ENCODE data around the gene ACOT7.

The ACOT7 gene

DNA sequence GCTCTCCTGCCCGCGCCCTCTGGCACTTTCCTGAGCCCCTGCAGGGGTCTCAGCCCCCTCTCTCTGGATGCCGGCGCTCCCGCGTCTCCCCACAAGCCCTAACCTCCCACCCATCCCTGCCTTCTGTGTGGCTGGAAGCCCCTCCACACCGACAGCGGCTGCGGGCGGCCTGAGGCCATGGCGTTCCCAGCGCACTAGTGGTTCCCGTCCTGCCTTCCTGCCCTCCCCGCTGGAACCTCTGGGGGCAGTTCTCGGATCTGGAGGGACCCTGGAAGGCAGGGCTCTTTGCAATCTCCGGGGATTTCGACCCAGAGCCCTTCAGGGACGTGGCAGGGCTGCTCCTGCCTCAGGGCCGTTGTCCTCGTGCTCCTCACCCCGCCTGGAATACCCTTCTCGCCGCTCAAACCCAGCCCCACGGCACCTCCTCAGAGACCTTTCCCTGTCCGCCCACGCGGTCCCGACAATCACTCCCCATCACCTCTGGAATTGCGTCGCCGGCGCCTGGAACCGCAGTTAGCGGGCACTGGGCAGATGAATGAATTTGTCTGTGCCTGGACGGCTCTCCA, 30.5 kb upstream of the ACOT7 start:
- no peak for DNase-seq

DNA sequence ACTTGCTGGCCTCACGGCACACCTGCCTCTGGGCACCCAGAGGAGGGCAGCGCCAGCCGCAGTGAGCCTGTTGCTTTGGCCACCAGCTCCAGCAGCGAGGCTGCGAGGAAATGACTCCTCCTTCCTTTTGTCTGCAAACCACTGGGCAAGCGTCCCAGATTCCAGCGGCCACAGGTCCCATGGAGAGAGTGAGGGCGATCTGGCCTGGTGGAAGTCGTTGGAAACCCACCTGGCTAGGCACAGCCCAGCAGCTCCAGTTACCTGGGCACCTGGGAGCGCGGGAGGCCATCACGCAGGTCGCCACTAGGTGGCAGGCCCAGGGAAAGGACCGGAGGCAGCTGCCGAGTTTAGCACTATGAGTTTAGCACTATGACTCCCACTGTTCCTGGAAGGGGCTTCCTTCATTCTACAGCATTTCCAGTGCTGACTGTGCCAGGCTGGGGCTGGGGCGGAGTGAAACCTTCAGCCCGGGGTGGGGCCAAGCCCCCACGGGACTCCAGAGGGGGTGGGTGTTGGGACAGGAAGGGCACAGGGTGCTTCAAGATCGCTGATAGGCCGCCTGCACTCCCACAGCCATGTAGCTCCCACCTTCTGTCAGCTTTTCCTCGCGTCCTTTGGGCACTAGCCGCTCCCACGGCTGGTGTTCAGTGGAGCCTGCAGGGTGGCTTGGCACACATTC, 29.9 kb upstream of the ACOT7 start:
- DNase-seq = peak; percentile 61

DNA sequence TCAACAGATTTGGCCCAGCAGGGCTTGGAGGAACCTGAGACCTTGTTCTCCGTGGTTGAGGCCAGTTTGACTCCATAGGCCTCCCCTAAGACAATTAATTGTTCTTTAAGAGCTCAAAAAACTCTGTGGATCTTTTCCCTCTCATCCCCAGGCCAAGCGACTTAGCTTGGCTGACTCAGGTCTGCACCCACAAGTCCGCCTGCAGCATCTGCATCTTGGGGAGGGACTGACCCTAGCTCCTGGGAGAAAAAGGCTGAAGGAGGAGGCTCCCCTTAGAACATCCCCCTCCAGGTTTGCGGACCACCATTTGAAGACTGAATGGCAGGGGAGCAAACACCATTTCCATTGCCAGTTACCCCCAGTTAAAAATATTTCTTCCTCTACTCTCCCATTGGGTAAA, 27.7 kb upstream of the ACOT7 start:
- no peak for DNase-seq

DNA sequence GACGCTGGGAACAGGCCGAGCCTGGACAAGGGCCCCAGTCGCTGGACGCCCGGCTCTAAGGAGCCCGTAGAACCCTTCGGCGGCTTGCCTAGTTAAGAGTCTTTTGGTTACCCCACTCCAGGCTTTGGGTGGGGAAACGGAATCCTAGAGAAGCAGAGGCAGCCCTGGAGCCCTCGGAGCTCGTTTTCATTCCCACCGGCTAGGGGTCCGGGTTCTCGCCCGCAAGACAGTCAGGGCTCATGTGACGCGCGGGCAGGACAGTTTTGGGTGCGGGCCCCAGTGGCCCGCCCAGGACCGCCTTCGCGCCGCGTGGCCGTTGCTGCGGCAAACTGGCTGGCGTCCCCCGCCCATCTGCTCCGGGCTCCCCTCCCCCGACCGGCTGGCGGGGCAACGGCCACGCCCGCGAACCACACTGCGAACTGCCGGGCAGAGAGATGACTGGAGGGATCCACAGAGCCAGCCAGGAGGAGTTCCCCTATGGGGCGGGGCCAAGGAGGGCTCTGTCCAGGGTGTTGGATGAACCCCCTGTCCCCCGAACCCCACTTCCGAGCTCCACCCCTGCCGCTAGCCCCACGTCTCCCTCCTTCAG, 27.0 kb upstream of the ACOT7 start:
- no peak for DNase-seq

DNA sequence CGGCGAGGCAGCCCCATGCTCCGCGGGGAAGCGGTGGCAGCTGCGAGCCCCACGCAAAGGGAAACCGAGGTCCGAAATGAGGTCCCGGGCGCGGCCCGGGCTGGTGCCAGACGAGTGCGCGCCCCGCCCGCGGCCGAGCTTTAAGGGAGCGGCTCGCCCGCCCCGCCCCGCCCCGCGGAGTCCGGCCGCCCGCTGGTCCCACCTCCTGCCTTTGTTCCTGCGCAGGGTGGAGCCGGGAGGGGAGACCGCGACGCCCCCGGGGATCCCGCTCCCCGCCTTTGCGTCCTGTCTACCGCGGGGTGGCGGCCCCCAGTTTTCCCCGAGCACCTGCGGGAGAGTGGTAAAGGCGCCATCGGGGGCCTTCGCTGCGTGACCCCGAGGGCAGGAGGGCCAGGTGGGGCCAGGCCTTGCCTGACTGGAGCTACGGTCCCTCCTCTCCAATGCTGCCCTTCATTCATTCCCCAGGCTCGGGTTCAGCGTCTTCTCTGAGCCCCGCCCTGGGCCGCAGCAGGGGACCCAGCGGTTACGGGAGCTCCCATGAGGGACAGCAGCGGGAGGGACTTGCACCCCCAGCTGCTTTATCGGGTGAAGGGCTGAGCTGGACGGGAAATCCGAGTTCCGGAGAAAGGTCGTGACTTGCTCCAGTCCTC, 26.4 kb upstream of the ACOT7 start, which contains the start of gene HES2:
Gene HES2, minus strand, starts transcription at position 116 of the 650 bp plus-strand sequence. Its CDS starts 99 bp downstream, at position 17.
- peak; percentile 48 for DNase-seq

DNA sequence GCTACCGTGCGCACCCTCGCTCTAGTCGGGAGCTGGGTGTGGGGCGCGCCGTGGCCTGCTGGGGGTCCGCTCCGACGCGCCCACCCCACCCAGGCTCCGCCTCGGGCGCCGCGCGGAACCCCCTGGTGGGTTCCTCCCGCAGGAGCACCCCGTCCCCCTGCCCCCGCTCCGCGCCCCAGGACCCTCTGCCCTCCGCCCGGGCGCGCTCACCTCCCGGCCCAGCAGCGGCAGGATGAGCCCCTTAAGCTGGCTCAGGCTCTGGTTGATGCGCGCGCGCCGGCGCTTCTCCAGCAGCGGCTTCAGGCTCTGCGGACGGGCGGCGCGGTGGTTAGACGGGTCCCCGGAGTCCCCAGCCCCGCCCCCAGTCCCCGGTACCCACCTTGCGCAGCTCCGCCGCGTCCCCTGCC, 25.8 kb upstream of the ACOT7 start:
- no peak for DNase-seq

DNA sequence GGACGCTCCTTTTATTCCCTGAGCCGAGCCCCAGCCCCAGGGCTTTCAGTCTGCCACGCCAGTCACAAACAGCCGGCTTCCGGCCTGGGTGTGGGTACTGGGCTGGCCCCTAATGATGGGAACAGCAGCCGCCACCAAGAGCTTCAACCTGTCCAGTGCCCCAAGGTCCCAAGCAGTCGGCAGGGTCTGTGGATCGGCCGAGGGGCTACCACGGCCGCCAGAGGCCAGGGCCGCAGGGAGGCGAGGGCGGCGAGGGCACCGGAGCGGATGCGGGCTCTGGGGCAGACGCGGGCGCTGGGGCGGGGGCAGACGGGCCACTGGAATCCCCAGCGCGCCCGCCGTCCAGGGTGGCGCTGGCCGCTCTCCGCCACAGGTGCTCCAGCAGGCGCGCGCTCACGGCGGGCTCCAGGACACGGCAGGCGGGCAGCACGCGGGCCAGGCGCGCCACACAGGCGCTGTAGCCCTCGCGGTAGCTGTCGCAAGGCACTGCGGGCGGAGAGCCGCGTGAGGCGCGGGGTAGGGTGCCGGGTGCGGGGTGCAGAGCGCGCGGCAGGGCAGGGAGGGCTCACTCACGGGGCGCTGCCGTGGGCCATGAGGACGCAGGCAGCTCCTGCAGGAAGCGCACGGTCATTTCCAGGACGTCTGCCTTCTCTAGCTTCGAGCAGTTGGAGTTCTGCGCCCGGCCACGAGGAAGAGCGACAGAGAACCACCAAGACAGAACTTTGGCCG, 25.3 kb upstream of the ACOT7 start:
- DNase-seq = no peak

DNA sequence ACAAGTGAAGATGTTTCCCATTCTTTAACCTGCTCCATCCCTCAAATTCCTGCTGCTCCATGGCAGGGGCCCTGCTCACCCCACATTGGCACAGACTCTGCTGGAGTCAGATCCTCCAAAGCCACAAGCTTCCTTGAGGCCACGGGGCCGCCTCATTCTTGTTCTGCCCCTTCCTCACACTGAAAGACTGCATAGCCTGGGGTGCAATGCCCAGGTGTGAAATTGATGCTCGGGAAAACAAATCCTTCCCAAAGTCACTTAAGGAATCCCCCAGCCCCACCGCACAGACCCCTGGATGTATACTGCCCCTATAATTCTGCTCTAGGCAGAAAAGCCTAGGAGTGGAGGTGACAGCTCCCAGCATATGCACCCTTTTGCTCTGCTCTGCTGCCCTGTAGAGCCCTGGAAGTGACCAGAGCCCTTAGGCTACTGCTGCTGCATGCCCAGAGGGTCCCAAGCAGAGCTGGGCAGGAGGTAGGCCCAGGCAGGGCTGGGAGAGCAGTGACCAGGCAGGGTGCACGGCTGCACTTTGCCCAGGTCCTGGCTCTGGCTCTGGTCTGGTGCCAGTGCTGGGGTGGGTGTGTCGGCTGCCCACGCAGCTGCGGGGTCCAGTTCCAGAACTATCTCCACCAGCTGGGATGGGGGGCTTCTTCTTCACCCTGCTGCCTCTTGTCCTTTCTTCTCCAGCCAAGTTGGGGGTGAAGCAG, 24.5 kb upstream of the ACOT7 start:
- DNase-seq = no peak

DNA sequence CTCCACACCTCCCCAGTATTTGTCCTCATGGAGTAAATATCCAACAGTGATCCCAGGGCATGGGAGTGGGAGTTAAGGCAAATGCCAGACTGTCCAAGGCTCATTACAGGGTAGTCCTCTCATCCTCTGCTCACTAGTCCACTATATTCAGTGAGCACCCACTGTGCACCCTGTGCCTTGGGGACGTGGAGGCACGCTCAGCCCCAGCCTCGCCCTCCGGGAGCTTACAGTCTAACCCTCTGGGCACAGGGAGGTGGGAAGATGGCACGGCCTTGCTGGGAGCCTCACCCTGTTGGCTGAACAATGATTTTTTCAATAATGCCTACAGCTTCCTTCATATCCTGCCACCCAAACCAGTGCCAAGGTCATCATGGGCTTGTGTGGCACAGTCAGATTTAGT, 23.3 kb upstream of the ACOT7 start:
- DNase-seq = no peak

DNA sequence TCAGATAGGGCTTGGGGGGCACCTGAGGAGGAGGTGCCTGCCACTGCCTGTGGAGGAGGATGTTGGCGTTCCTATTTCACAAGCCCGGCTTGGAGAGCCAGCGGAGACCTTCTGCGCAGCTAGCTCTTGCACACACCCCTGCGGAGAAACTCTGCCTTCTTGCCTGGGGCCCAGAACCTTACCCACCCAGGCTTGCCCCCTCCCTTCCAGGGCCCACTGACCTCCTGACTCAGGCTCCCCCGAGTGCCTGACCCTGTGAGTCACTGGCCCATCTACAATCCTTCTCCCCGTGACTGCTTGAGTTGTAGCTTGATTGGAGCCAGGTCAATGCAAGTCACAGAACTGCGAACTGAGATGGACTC, 22.7 kb upstream of the ACOT7 start:
- no peak for DNase-seq

DNA sequence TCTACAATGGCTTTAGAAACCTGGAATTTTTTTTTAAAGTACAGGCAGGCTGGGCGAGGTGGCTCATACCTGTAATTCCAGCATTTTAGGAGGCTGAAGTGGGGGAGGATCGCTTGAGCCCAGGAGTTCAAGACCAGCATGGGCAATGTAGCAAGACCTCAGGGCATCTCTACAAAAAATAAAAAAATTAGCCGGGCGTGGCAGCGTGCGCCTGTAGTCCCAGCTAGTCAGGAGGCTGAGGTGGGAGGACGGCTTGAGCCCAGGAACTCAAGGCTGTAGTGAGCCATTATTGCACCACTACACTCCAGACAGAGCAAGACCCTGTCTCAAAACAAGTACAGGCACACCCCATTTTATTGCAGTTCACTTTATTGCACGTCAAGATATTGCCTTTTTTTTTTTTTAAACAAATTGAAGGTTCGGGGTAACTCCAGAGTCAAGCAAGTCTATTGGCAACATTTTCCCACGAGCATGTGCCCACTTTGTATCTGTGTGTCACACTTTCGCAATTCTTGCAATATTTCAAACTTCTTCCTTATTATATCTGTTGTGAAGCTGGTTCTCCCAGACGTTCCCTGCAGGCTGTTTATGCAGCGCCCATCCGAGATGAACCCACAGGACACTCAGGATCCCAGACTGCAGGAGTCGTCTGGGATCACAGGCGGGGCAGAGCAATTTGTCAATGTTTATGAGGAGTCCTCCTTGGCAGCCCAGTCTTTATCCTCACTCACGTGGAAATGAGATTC, 21.5 kb upstream of the ACOT7 start:
- DNase-seq = no peak

DNA sequence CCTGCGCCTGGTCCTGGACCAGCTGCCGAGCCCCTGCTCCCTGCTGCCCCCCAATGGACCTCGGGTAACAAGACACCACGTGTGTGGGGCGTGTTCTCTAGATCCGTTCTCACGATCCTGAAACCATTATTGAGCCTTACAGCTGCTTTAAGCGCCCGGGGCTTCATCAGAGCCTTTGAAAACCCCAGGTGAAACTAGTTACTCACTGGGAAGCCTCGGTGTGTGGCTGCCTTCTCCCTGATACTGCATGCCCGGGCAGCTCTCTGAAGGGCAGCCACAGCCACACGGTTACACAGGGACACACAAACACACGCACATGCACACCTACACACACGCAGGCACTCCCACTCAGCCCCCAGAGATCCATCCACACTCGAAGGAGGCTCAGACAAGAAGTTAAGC, 20.9 kb upstream of the ACOT7 start:
- DNase-seq = peak; percentile 69

DNA sequence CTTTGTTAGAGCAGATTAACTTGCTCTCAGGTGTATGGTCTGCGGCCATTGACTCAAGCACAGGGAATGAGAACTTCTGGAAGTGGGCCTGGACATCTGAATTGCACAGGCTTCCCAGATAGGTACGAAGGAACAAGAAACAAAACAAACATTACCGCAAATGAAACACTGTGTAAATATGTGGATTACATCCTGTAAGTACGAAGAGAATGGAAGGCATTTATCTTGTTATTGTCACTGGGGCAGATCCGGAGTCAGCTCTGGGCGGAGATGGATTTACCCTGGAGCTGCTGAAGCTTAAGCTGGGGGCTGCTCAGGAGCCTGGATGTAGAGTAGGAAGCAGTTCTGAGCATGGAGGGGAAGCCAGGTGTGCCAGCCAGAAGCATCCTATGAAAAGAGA, 19.3 kb upstream of the ACOT7 start:
- no peak for DNase-seq

DNA sequence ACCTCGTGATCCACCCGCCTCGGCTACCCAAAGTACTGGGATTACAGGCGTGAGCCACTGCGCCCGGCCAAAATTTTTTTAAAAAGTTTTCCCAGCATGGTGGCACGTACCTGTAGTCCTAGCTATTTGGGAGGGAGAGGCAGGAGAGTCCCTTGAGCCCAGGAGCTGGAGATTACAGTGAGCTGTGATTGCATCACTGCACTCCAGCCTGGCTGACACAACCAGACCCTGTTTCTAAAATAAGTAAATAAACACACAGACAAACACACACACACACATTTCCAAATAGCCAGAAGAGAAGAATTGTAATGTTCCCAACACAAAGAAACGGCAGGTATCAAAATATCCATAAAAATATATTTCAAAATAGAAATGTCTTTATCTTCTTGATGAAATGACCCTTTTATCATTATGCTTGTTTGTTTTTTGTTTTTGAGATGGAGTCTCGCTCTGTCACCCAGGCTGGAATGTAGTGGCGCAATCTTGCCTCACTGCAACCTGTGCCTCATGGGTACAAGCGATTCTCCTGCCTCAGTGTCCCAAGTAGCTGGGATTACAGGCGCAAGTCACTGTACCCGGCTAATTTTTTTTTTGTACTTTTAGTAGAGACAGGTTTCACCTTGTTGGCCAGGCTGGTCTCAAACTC, 16.8 kb upstream of the ACOT7 start:
- no peak for DNase-seq

DNA sequence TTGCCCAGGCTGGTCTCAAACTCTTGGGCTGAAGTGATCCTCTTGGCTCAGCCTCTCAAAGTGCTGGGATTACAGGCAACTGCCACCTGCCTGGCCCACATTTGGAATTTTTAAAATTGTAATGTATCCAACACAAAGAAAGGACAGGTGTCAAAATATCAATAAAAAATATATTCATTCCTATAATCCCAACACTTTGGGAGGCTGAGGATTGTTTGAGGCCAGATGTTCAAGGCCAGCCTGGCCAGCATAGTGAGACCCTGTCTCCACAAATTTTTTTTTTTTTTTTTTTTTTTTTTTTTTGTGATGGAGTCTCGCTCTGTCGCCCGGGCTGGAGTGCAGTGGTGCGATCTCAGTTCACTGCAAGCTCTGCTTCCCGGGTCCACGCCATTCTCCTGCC, 16.2 kb upstream of the ACOT7 start:
- no peak for DNase-seq

DNA sequence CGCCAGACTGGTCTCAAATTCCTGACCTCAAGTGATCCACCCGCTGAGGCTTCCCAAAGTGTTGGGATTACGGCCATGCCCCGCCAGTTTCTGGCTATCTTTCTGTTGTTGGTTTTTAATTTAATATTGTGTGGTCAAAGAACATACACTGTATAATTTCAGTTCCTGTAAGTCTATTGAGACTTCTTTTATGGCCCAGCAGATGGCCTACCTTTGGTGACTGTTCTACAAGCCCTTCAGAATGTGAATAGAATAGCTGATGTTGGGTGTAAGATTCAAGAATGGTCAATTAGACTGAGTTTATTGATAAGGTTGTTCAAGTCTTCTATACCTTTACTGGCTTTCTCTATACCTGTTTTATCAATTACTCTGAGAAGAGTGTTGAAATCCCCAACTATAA, 15.5 kb upstream of the ACOT7 start:
- DNase-seq = no peak

DNA sequence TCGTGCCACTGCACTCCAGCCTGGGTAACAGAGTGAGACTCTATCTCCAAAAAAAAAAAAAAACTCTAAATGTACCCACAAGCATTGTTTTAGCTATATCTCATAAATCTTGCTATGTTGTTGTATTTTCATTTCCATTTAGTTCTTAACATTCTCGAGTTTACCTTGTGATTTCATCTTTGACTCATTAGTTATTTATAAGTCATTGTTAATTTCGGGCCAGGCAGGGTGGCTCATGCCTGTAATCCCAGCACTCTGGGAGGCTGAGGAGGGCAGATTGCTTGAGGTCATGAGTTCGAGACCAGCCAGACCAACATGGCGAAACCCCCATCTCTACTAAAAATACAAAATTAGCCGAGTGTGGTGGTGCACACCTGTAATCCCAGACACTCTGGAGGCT, 14.5 kb upstream of the ACOT7 start:
- DNase-seq = no peak

DNA sequence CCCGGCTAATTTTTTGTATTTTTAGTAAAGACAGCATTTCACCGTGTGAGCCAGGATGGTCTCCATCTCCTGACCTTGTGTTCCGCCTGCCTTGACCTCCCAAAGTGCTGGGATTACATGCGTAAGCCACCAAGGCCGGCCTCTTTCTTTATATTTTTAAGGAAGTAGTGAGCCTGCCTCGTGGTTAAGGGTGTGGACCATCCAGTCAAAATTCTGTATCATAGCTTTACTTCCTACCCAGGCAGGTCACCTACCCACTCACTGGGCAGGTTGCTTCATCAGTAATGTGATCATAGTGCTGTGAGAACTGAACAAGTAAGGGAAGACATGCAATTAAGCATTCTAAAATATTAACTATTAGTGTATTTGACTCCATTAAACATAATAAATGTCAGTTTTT, 8.1 kb upstream of the ACOT7 start:
- DNase-seq = no peak

DNA sequence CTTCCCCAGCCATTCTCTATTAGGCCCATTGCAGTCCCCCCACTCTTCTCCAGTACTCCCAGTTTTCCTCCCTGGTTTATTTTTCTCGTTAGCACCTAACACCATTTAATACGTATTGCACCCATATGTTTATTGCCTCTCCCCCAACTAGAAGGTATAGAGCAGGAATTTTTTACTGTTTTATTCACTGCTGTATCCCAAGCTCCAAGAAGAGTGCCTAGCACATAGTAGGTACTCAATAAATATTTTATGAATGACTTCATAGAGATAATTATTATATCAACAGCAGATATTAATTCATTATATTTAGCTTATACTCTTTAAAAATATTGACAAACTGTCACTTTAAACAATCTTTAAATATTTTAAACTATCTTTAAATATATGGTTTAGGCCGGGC, 5.7 kb upstream of the ACOT7 start:
- DNase-seq = no peak

DNA sequence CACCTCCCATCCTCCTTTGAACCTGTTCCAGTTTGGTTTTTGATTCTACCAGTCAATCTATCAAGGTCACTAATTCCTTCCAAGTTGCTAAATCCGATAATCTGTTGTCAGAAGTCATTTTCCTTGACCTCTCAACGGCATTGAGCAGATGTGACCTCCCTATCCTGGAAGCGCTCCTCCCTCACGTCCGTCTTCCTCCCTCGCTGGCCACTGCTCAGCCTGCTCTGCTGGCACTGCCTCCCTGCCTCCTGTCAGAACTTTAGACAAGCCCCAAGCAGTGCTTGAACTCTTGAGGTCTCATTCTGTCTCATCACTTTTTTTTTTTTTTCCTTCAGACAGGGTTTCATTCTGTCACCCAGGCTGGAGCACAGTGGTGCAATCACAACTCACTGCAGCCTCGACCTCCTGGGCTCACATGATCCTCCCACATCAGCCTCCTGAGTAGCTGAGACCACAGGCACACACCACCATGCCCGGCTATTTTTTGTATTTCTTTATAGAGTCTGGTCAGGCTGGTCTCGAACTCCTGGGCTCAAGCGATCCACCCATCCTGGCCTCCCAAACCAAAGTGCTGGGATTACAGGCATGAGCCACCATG, 4.4 kb upstream of the ACOT7 start:
- DNase-seq = no peak

DNA sequence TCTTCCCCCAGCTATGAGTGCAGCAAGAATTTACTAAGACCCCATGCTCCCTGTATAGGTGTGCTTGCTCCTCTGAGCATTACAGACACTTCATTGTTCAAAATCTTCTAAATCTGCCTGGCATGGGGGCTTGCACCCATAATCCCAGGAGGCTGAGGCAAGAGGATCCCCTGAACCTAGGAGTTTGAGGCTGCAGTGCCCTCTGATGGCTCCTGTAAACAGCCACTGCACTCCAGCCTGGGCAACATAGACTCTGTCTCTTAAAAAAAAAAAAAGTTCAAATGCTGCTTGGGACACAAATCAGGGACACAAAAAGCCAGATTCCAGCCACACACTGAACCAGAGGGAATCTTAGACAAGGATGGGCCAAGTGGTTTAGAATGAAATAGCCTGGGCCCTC, 3.4 kb upstream of the ACOT7 start:
- no peak for DNase-seq
